ACHN (cell line): ENCODE results near the gene SPON2.

ENCODE experiments used
- DNase-seq: peaks from one replicate; pipeline ENCODE4 v3.0.0-alpha.2; 2015
- in situ Hi-C: cut with HindIII; loops from 2 replicates; pipeline ENCODE4 v1.10.0; 2017; ENCODE audit warnings: low sequenced_read_pairs, low pct_ligation_motif_present, low pct_unique_long_range_greater_than_20kb

SPON2 gene

DNA sequence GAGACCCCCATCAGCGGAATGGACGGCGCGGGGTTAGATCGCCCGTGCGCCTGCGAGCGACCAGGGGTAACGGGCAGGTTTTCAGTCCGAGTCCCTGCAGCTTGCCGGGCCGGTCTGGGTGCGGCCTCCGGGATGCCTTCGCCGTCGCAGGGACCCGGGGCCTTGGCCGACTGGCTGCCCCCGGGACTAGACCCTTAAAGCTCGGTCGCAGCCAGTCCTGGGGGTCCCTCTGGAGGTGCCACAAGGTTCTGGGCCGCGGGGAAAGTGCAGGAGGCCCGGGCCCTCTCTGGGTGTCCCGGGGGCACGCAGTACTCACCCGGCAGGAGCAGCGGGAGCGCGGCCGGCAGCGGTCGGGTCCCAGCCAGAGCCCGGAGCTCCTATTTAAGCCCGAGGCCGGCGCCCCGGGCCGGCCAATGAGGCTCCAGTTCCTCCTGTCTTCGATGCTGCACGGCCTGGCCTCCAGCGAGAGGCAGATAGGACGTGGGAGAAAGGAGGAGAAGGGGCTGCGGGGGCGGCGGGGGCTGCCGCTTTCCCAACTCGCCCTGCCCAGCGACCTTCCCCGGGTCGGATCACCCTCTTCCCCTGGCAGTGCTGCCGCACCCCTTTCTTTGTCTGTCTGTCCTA, at the start of gene SPON2:
SPON2 (minus strand) TSS at position 356 of the 624 bp plus-strand sequence.
- no peak for DNase-seq
- in situ Hi-C loops: no loop called here

DNA sequence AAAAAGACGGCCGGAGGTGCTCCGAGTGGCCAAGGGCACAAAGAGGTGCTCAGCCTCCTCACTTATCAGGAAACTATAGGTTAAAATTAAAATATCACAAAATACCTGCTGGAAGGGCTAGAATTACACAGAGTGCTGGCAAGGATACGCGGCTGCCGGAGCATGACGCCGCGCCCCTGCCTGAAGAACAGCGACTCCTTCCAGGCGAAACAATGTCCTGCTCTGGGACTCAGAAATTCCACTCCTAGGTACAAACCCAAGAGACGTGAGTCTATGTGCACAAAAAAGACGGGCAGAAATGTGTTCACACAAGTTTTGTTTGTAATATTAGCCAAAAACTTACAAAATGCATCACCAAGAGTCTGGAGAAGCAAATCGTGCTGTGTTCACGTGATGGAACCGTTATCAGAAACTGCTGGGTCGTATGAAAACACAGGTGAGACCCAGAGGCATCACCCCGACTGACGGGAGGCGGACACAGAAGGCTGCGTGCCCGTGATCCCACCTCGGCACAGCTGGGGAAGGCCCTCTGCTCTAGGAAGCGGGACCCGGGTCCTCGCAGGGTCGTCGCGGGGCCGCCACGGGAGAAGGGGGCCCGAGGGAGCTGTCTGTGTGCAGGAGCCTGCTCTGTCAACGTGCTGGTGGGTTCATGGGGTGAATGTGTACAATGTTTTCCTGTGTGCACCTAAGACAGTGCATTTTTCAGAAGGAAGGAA, 48.9 kb upstream of the SPON2 start:
- DNase-seq: no peak
- in situ Hi-C loops: no loop called here

DNA sequence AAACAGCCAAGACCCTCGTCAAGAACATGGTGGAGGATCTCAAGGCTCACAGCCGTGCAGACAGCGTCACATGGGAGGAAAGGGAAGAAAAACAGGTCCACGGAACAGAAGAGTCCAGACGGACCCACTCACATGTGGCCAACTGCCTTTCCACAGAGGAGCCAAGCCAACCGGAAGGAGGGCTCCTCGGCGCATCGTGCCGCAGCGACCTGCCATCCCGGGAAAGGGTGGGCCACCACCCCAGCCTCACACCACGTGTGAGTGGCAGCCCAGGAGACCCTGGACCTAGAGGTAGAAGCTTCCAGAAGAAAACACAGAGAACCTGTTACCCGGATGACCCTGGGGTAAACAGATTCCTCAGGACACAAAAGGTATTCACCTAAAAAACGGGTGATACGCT, 48.2 kb upstream of the SPON2 start:
- DNase-seq: no peak
- in situ Hi-C loops: no loop called here

DNA sequence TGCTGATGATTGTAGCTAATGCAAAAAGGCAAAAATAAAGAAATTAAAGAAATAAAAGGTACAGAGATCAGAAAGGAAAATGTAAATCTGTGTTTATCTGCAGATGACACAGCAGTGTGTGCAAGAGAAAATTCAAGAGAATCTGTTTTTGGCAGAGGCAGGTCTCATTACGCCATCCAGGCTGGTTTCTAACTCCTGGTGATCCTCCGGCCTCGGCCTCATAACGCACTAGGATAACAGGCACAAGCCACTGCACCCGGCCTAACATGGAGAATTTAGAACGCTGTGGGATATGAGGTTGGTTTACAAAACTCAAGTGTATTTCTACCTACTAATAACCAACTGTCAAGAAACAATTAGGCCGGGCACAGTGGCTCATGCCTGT, 47.2 kb upstream of the SPON2 start:
- in situ Hi-C loops: no loop called here
- DNase-seq: no peak

DNA sequence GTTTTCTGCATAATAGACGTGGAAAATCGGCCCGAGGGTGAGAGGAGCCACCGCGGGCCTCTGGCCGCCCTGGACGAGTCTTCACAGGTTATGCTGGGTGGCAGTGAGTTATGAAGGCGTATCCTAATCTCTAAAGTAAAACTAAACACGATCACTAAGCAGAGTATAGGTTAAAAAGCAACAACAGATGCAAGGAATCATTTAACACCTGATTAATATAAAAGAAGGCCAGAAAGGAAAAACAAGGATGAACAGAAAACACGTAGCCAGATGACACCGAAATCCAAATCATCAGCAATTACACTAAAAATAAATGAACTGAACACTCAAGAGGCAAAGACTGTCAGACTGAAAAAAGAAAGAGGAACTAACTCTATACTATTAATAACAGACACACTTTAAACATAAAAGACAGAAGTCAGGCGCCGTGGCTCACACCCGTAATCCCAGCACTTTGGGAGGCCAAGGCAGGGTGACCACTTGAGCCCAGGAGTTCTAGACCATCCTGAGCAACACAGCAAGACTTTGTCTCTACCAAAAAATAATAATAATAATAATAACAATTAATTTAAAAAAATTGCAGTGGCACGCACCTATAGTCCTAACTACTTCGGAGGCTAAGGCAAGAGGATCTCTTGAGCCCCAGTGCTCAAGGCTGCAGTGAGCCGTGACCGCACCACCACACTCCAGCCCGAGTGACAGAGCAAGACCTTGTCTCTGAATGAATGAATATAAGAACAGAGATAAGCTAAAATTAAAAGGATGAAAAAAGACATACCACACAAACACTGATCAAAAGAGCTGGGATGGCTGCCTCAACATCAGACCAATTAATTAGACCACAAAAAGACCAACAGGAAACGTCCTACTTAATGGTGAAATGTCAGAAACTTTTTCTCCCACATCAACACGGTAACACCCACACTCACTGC, 46.5 kb upstream of the SPON2 start:
- DNase-seq: no peak

DNA sequence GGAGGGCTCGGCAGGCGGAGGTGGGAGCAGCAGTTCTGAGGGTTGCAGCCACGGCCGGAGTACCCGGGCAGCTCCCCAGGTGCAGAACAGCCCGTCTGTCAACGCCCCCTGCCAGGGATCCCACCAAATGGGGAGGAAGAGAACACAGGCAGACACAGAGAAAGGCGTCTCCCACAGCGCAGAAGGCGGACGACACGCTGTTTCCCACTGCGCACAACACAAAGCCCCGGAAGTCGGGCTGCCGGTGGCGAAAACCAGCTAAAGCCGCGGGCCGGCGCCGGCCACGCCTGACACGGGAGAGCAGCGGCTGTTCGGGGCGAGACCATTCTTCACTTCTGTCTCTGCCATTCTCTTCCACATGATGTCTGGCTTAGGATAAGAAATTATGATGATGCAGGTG, 45.0 kb upstream of the SPON2 start:
- in situ Hi-C loops: no loop called here
- DNase-seq: no peak

More for the DNA sequence above, 46.5 kb upstream of the SPON2 start:
- in situ Hi-C loops: no loop called here

DNA sequence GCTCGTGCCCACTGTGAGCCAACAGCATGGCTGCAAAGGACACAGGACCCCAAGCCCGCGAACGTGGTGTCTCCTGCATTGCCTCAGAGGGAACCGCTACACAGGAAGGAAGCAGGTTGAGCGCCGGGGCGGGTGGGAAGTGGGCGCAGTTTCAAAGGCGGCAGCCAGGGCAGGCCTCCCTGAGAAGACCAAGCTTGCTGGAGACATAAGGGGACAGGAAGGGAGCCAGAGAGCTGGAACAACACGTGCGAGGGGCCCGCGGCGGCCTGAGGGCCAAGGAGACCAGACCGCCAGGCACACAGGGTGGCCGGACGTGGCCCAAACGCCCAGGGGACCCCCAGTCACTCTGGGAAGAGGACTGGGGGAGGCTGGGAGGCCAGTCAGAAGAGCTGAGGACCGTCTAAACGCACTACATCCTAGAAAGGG, 44.5 kb upstream of the SPON2 start:
- DNase-seq: no peak
- in situ Hi-C loops: no loop called here

DNA sequence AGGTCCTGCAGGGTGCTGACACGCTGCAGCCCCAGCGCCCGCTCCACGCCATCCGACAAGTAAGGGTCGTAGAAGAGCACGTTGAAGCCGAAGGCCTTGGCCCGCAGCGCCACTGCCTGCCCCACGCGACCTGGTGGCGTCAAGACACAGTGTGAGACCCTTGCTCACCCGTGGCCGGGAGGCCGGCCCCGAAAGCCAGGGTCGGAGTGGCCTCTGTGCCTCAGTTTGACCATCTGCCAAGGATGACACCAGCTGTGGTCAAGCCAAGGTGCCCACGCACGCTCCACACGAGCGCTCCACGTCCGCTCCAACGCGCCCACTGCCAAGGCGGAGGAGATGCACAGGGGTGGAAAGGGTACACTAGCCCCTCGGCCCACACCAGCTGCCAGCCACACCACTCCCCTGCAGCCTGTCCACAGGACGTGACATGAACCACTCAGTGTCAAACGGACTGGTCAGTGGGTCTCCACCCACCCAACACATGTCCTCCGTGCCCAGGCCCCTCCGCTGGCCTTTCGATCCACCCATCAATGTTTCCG, 43.8 kb upstream of the SPON2 start:
- in situ Hi-C loops: no loop called here
- no peak for DNase-seq

DNA sequence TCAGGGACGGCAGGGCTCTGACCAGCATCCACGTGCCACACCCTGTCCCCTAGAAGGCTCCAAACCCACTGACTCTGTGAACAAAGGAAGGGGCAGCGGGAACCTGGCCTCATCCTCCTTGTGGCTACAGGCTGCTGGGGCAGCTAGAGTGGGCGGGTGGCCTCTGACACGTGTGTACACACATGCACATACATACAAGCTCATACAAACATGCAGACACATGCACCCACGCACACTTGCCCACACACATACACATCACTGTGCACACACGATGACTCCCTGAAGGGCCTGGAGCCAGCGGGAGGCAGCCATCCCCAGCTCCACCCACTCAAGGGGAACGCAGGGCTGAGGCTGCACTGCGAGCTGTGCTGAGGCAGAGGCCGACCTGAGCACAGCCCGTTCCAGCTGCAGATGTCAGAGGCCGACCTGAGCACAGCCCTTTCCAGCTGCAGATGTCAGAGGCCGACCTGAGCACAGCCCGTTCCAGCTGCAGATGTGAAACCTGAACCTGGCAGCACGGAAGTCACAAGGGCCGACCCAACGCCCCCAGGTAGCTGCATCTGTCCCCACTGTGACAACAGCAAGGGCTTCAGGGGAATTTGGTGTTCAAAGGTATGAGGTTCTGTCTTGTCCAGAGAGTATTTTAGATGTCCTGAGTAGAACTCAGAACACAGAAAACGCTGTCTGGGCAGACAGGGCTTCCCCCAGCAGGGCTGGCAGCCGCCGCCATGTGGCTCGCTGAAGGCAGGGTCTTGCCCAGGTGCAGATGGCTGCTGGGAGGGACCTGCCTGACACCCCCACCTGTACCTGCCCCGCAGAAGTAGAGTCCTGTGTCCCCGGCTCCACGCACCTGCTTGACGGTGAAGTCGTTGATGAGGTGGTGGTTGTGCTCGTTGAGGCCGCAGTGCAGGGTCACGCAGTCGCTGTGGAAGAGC, 43.0 kb upstream of the SPON2 start:
- DNase-seq: no peak
- in situ Hi-C loops: no loop called here

DNA sequence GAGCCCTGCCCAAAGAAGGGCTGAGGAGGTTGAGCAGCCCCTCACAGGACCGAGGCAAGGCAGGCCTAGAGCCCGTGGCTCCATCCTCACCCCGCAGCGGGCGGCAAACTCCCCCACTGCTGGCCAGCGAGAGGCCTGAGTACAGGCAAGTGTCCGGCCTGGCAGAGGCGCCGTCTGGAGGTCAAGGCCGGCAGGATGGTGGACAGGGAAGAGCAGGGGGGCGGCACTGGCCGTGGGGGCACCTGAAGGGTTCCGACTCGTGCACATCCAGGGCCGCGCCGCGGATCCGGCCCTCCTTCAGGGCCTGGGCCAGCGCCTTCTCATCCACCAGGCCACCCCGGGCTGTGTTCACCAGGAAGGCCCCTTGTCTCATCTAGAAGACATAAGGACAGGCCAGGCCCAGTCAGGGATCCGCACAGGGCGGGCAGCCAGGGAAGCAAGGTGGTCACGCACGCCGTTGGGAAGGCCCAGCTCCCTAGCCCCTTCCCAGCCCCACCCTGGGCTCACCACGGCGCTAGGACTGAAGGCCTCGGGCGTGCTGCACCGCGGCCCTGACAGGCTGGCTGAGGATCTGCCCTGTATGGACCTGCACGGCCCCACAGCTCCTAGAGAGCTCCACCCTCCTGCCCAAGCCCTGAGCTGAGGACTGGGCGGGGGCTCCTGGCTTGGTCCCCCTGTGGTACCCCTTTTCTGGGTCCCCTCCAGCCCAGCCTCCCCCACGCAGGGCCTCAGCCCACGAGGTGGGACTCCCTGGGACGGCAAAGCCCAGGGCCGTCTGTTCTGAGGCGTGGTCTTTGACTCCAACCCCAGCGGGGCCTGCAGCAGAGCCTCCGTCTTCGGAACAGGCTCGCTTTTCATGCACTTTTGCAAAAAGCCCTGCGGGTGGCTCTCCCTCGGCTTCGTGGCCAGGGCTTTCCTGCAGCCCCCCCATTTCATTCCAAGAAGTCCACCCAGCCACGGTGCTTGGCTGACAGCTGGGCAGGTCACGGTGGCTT, 42.0 kb upstream of the SPON2 start:
- no peak for DNase-seq
- in situ Hi-C loops: no loop called here

DNA sequence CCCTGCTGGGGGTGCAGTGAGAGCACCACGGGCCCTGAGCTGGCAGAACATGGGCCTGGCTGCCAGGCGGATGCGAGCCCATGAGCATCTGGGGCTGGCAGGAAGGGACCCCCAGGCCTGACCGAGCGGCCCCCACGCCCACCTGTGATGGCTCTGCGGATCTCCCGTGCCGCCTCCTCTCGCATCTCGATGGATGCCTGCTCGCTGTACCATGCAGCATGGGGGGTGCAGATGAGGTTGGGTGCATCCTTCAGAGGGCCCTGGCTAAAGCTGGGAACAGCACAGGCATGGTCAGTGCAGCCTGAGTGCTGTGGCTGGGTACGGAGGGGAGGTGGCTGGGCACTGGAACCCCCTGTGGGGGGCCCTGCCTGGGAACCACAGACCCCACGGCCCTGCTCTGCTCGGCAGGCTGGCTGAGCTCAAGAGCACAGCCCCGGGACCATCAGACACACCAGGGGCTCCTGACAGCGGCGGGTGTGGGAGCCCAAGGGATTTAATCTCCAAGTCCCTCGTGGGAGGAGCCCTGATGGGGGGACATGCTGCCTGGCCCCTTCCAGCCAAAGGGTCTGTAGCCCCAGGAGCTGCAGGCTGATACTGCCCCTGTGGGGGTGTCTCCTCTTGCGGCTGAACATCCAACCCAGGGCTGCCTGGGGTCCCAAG, 41.1 kb upstream of the SPON2 start:
- no peak for DNase-seq
- in situ Hi-C loops: no loop called here

DNA sequence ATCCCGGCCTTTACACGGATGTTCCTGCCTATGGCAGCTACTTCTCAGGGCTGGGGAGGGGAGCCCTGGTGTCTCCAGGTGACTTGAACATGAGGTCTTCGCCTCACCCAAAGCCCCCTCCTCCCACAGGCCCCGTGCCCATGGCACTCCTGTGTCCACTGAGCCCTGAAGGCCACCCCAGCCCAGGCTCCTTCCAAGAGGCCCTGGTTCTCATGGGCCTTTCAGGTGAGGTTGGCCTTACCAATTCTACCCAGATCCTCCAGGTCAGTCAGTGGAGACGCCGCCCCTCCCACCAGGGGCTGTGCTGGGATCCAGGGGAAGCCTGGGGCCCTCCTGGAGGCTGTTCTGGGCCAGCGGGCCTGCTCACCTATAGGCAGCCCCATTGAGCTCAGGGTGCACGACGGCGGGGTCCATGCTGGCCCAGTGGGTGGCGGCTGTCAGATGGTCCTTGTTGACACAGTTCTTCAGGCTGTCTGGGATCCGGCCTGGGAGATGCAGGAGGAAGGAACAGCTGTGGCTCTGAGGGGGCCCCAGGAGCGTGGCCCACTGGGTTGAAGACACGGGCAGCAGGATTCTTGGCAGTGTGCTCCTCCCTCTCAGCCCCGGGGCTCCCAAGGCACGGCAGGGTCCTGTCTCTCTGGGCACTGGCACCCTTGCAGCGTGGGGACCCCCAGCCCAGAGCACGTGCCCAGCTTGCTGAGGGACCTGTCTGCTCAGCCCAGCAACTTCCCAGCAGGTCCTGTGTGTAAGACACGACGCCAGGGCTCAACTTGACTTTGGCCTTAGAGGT, 40.4 kb upstream of the SPON2 start:
- in situ Hi-C loops: no loop called here
- DNase-seq: no peak

DNA sequence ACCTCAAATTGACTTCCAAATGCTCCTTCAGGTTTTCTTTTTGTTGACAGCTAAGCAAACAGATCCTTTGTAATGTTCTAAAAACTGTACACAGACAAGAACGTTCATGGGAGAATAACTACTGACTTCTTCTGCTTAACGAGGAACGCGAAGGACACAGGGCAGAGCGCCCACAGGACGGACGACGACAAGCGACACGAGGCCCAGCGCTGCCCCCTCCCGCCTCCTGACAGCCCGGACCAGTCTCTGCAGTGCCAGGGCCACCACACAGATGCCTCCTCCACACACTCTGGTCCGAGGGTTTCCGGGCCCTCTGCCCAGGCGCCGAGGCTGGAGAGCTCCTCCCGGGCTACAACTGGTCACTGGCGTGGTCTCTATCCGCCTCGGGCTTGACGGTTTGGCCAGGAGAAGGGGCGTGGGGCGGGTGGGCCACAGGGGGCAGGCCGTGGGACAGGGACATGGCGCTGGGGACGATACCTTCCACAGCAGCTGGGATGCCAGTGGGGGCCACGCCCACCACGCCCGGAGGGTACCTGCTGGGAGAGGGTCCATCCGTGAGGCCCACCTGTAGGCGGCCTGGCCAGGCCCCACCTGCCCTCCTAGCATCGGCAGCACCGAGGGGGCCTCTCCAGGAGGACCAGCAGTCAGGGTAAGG, 39.6 kb upstream of the SPON2 start:
- DNase-seq: no peak
- in situ Hi-C loops: no loop called here

DNA sequence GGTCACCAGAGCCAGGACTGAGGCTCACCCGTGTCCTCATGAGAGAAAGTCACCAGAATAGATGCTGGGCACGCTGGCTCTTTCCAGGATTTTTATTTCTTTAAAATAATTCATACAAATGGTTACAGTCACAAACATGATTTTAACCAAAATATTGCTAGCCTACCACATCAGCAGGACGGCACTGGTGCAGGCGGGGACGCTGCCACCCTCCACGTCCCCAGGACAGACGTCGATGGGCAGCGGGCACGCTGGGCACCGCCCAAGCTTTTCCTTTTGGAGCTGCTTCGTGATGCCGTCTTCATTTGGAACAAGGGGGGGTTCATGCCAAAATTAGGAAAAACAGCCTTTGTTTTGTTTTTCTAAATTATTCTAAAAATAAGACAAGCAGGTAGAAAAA, 39.0 kb upstream of the SPON2 start:
- in situ Hi-C loops: no loop called here
- no peak for DNase-seq

DNA sequence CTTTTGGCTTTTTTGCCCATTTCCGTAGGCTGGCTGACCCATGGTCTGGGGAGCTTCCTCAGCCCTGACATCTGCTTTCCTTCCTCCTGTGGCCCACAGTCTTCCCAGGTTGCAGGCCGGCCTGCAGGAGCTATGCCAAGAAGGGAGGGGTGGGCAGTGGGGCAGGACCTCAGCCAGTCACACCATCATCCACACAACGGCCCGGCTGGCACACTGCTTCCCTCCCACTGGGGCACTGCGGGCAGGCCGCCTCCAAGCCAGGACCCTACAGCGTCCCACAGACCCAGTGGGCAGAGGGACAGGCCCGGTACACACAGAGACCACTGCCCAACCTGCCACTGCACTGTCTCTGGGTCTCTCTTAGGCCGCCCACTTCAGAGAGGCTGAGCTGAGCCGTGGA, 38.6 kb upstream of the SPON2 start:
- in situ Hi-C loops: no loop called here
- no peak for DNase-seq
